Neural cell (in vitro differentiated cells): Measurements from ENCODE around the gene ANKRD55.

Source experiments
- CTCF ChIP-seq: fragments of 450-650 bp; IDR thresholded peaks from 2 replicates; pipeline ENCODE4 v1.5.1; 2014; ENCODE audit warnings: antibody characterized with exemption, mild to moderate bottlenecking, moderate library complexity; ENCODE audit not compliant: poor library complexity, severe bottlenecking
- EP300 ChIP-seq: fragments of 450-650 bp; conservative IDR thresholded peaks from 2 replicates; pipeline ENCODE4 v1.6.1; 2014; ENCODE audit warnings: antibody characterized with exemption, mild to moderate bottlenecking, moderate library complexity; ENCODE audit not compliant: poor library complexity, severe bottlenecking
- EZH2 ChIP-seq: fragments of 200-600, 300-800 bp; shearing (Covaris generic), sonication (generic); IDR thresholded peaks from 2 replicates; pipeline ENCODE4 v1.6.1; 2014; ENCODE audit warnings: antibody characterized with exemption, low read length, borderline replicate concordance, mild to moderate bottlenecking; ENCODE audit not compliant: insufficient read depth, poor library complexity, severe bottlenecking
- POLR2AphosphoS5 ChIP-seq: IDR thresholded peaks from 2 replicates; pipeline ENCODE4 v1.6.1; 2012
- REST ChIP-seq: IDR thresholded peaks from 2 replicates; pipeline ENCODE4 v1.6.1; 2012; ENCODE audit warnings: borderline replicate concordance
- SMC3 ChIP-seq: fragments of 450-650 bp; conservative IDR thresholded peaks from 2 replicates; pipeline ENCODE4 v1.6.1; 2014; ENCODE audit warnings: antibody characterized with exemption, mild to moderate bottlenecking, moderate library complexity; ENCODE audit not compliant: poor library complexity

GRCh38 chr5:56244627-56245026 is 11.5 kb upstream of the ANKRD55 start:
- TF ChIP-seq CTCF = no peak
- TF ChIP-seq EZH2 = no peak
- TF ChIP-seq REST = no peak
- TF ChIP-seq SMC3 = no peak
- no peak for TF ChIP-seq POLR2AphosphoS5
- TF ChIP-seq EP300 = no peak
